Right lobe of liver (tissue), 4 donors: ENCODE results near the gene LENG9.

ENCODE experiments used
- CTCF ChIP-seq, 4 donors: fragments of 200-600 bp in 3 of 4; fragments of 450-650 bp in 1 of 4; IDR thresholded peaks; one replicate each; pipeline versions ENCODE4 v1.5.1 to v1.8.0; 2016 to 2022; ENCODE audit warnings: antibody characterized with exemption in 4 of 4, mild to moderate bottlenecking in 2 of 4
- POLR2A ChIP-seq: fragments of 450-650 bp; IDR thresholded peaks from one replicate; pipeline ENCODE4 v1.6.1; 2017; ENCODE audit warnings: antibody characterized with exemption, mild to moderate bottlenecking
- donor health status: DM: no; HTN: no; CAD: no.
- donor health status: DM: no; HTN: no; CAD: no.
- donor health status: DM: no; HTN: yes; CAD: no.

GRCh38 chr19:54444737-54445136 is 18.8 kb downstream of the LENG9 start:
- TF ChIP-seq CTCF (IDR thresholded peaks at IDR 0.05), result no peak
- no peak for TF ChIP-seq POLR2A
